Measurements from ENCODE around the gene EYS.
"Not testable (repeated sequence)": the region's sequence is repeated elsewhere in the genome, so short reads cannot be mapped to it uniquely, and the experiment has no call there.

The EYS gene

DNA sequence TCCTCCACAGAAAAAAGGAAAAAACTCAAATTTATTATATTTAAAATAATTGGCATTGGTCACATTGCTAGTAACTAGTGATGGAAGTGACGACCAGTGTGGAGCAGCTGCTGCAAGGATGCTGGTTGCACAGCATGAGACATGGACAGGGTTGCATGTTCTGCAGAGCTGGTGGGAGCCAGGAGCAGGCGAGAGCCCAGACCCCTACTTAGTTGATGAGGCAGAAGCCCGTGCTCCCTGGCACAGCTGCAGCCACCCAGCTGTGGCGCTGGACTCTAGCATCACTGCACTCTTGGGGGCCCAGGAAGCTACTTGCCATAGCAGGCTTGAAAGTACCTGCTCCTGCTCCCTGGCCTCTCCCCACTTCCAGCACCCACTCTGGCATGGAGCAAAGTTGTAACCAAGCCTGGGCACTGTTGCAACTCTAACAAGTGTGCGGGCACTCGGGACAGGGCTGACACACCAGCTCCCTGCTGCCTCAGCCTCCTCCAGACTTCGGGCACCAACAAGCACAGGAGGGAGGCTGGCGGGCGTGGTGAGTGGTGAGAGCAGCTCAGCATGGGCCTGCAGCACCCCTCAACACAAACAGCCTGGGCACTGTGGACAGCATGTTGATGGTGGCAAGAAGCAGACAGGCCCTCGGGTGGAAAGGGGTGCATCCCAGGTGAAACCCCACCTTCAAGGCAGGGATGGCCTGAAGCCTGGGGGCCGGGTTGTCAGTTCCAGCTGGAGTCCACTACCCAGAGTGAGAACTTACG lies 69.6 kb downstream of the EYS start:
- DNase-seq (ENCODE audit: low read depth, low spot score) = no peak
- H3K27ac ChIP-seq = no peak overlapping the region

DNA sequence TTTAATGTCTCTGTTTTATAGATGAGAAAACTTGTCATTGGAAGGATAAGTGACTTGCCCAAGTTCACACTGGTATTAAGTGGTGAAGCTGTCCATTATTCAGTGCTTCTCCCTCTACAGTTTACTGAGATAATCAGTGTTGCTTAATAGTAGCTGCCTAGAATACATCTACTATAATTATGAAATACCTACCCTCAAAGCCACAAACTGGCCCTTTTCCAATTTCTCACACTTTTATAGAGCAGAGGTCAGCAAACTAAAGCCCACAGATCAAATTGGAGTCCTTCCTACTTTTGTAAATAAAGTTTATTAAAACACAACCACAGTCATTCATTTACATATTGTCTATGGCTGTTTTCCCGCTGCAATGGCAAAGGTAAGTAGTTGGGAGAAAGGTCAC lies 73.5 kb downstream of the EYS start:
- DNase-seq (ENCODE audit: low read depth, low spot score) = no peak
- H3K27ac ChIP-seq = no peak overlapping the region

DNA sequence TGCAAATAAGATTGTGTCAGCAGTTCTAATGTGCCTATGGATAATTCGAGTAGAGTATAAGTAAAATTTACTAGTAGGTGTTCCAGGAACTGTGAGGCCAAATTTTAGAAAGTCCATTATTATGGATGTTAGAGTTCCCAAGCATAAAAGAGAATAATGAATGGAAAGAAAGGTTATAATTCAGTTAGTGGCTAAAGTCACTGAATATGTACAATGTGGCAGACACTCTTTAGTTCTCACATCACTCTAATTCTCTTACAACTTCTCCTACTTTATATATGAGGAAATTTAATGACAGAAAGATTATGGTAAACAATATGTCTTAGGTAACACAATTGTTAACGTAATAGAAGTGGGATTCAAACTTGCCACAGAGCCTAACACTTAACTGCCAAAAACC lies 75.3 kb downstream of the EYS start:
- no peak overlapping the region for H3K27ac ChIP-seq
- no peak for DNase-seq (ENCODE audit: low read depth, low spot score)

DNA sequence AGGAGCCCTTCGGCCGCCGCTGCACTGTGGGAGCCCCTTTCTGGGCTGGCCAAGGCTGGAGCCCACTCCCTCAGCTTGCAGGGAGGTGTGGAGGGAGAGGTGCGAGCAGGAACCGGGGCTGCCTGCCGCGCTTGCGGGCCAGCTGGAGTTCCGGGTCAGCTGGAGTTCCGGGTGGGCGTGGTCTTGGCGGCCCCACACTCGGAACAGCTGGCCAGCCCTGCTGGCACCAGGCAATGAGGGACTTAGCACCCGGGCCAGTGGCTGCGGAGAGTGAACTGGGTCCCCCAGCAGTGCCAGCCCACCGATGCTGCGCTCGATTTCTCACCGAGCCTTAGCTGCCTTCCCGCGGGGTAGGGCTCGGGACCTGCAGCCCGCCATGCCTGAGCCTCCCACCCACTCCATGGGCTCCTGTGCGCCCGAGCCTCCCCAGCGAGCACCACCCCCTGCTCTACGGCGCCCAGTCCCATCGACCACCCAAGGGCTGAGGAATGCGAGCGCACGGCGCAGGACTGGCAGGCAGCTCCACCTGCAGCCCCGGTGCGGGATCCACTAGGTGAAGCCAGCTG lies 79.5 kb downstream of the EYS start:
- DNase-seq (ENCODE audit: low read depth, low spot score); H3K27ac ChIP-seq: not testable (repeated sequence)

DNA sequence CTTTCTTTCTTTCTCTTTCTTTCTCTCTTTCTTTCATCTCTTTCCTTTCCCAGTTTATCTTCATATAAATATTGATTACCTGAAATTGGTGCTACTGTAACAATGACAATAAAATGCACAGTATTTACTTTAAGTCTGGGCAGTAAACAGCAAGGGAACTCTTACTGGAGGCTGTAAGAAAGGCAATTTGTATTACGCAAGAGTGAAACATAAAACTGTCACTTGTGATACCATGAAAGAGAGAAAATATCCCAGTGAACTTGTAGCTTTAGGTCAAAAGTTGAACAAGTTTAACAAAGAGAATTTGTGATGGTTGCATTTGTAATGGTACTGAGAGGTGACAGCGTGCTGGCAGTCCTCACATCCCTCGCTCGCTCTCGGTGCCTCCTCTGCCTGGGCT lies 80.0 kb downstream of the EYS start:
- no peak overlapping the region for H3K27ac ChIP-seq
- DNase-seq (ENCODE audit: low read depth, low spot score) = no peak

DNA sequence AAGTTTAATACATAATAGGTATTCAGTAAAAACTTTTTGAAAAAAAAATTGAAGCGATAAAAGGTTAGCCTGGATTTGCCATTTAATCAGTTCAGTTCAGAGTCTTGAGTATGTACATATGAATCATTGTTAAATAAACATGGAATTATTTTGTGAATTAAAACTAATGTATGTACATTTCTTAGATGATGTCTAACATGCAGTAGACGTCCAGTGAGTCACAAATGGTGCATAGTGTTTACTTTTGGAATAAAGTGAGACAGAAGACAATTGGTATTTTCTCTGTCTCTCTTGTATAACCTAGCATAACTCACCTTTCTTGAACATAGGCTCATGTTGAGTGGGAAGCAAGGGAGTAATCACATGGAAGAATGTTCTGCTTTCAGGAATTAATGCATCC lies 83.5 kb downstream of the EYS start:
- DNase-seq (ENCODE audit: low read depth, low spot score) = no peak
- H3K27ac ChIP-seq = no peak overlapping the region

DNA sequence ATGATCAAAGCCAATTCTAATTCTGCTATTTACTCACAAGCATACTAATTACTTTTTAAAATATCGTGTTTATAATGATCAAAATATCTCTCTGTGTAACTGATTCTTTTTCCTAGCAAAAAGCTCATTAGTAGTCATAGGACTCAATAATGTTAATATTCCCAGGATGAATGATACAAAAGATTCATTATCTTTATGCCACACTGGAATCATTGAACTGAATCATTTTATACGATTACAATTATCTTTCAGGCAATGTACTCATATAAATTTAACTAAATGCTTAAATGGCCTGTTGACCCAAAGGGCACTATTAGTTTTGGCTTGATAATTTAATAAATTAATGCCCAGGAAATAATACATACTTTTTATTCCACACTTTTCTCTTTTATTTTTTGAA lies 96.3 kb downstream of the EYS start:
- no peak overlapping the region for H3K27ac ChIP-seq
- no peak for DNase-seq (ENCODE audit: low read depth, low spot score)

DNA sequence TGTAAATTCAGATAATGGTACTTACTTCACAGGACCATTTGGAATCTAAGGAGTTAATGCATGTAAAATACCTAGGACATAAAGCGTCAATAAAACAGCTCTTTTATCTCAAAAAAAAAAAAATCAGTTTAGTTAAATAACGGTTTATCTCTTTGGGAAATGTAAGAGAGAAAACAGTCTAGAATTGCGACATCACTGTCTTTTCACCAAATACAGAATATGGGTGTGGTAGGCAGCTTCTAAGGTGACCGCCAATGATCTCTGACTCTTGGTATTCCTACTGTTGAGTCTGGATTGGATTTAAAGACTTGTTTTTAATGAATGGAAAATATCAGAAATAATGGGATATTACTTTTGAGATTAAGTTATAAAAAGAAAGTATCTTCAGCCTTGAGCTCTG lies 111.5 kb downstream of the EYS start:
- DNase-seq (ENCODE audit: low read depth, low spot score) = no peak
- no peak overlapping the region for H3K27ac ChIP-seq

DNA sequence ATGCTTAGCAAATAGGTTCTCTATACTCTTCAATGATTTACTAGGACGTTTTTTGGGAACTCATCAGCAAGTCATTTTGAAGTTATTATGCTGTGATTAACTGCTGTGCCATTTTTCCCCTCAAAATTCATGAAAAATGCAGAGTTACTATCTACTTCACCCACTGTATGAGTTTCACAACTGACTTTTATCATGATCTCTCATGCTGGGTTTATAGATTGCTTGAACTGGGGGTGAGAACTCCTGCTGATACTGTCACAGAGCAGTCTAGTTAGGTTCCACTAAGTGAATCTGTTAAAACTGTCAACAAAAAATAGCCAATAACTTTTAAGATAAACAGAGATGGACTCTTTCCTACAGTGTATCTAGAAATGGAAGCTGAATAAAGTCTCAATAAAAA lies 136.7 kb downstream of the EYS start:
- H3K27ac ChIP-seq = no peak overlapping the region
- DNase-seq (ENCODE audit: low read depth, low spot score) = no peak

DNA sequence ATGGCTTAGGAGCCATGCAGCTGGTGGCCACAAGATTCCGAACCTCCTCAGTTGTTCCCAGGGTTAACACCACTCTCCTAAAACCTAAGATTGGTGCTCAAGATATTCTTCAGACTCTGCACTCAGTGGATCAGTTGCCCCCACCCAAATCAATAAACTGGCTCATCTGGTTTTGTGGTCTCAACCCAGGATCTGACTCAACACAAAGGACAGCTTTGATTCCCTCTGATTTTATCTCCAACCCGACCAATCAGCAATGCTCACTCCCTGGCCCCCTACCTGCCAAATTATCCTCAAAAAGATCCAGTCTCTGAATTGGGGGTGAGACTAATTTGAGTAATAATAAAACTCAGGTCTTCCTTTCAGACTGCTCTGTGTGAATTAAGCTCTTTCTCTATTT lies 137.5 kb downstream of the EYS start:
- no peak for DNase-seq (ENCODE audit: low read depth, low spot score)
- no peak overlapping the region for H3K27ac ChIP-seq

DNA sequence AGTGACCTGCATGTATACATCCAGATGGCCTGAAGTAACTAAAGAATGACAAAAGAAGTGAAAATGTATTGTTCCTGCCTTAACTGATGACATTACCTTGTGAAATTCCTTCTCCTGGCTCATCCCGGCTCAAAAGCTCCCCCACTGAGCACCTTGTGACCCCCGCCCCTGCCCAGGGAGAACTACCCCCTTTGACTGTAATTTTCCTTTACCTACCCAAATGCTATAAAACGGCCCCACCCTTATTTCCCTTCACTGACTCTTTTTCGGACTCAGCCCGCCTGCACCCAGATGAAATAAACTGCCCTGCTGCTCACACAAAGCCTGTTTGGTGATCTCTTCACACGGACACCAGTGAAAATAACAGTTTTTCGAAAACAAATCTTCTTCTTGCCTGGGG lies 138.0 kb downstream of the EYS start:
- H3K27ac ChIP-seq = not testable (repeated sequence)

DNA sequence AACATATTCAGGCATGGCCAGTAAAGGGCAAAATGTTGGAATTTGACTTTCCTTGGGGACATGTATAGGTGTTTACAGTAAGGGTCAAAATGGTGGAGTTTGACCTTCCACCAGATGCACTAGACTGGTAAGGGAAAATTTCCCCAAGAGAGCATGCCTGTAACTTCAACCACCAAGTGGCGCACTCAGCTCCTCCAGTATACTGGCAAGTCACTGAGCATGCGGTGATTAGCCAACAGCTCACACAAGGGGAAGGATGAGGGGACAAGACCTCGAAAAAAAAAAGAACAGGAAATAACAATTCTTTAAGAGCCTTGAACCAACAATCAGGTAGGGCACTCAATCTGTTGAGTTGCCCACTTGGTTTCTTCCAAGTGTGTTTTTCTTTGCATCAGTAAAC lies 140.9 kb downstream of the EYS start:
- no peak for DNase-seq (ENCODE audit: low read depth, low spot score)
- H3K27ac ChIP-seq = no peak overlapping the region

More for the DNA sequence above, 138.0 kb downstream of the EYS start:
- not testable (repeated sequence) for DNase-seq (ENCODE audit: low read depth, low spot score)

DNA sequence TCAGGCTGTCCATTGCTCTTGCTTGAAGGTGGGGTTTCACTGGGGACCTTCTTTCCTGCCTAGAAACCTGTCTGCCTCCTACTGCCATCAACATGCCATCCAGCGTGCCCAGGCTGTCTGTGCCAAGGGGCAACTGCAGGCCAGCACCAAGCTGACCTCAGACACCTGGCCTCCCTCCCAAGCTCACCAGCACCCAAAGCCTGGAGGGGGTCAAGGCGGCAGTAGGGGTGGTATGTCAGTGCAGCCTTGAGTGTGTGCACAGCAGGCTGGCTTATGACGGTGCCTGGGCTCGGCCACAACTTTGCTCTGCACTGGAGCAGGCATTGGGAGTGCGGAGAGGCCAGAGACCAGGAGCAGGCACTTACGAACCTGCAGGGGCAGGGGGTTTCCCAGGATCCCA lies 149.0 kb downstream of the EYS start:
- no peak overlapping the region for H3K27ac ChIP-seq
- DNase-seq (ENCODE audit: low read depth, low spot score) = no peak

DNA sequence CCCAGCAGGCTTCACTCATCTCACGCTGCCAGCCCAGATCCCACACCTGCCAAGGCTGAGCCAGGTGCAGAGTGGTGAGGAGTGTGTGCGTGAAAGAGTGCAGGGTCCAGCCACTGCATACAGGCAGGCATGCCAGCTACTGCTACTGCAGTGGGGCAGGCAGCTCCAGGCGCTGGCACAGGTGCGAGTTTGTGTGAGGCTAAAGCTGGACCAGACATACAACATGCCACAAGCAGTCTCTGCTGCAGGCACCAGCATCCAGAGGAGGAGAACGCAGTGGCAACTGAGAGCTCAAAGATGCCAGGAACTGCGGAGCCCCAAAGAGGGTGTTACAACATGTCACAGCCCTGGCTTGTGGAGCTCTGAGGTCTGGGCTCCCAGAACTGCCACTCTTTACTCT lies 149.8 kb downstream of the EYS start:
- H3K27ac ChIP-seq = no peak overlapping the region
- no peak for DNase-seq (ENCODE audit: low read depth, low spot score)

DNA sequence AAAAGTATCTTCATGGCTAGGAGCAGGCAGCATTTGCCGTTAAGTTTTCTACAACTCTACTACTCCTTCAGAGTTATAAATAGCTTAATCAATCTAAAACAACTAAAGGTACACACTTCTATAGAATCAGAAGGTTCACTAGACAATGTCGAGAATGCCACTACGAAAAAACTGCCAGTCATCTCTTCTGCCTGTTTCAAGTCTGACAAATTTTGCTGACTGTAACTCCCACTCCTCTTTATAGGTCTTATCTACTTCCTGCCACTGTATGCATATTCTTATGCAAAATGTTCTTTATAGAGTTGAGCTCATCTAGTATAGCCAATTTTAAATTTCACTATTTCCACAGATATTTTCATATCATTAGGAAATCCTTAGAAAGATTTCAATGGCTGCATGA lies 160.1 kb downstream of the EYS start:
- no peak for DNase-seq (ENCODE audit: low read depth, low spot score)
- H3K27ac ChIP-seq = no peak overlapping the region

DNA sequence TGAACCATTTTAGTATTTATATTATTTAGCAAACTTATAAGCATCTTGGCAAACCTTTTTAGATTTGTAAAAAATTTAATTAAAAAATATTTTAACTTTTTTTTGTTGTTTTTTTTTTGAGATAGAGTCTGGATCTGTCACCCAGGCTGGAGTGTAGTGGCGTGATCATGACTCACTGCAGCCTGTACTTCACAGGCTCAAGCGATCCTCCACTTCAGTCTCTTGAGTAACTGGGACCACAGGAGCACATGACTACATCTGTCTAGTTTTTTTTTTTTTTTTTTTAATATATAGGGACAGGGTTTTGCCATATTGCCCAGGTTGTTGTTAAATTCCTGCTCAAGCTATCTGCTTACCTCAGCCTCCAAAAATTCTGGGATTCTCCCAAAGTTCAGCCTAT lies 161.1 kb downstream of the EYS start:
- no peak for DNase-seq (ENCODE audit: low read depth, low spot score)
- no peak overlapping the region for H3K27ac ChIP-seq

DNA sequence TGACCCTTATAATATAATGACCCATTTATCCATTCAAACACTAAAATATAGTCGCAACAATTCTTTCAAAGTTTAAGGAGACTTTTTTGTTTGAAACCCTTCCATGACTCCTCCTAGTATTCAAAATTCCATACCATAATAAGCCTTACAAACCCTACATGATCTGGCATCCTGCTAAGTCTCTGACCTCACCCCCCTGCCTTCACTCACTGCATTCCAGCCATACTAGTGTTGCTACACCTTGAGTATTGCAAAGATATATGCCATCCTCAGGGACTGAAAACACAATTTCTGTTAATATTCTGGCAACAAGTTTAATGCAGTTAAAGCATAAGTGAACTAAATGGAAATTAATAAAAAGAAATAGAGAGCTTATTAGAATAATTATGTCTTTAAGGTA lies 168.4 kb downstream of the EYS start:
- DNase-seq (ENCODE audit: low read depth, low spot score) = no peak
- no peak overlapping the region for H3K27ac ChIP-seq

DNA sequence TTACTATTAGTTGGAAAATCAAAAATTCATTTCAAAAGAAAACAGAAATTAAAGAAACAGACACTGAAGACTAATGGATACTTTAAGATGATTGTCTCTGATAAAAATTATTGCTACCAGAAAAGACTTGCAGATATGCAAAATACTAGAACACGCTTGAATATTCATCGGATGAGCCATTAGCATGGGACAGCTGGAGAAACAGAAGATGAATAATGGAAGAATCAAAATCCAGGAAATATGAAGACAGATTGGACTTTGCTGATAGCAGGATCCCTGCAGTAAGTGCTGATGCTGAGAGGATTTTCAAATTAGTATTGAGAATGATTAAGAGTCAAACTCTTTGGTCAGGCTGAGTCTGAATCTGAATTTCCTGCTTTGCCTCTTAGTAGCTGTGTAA lies 169.4 kb downstream of the EYS start:
- no peak for DNase-seq (ENCODE audit: low read depth, low spot score)
- no peak overlapping the region for H3K27ac ChIP-seq

DNA sequence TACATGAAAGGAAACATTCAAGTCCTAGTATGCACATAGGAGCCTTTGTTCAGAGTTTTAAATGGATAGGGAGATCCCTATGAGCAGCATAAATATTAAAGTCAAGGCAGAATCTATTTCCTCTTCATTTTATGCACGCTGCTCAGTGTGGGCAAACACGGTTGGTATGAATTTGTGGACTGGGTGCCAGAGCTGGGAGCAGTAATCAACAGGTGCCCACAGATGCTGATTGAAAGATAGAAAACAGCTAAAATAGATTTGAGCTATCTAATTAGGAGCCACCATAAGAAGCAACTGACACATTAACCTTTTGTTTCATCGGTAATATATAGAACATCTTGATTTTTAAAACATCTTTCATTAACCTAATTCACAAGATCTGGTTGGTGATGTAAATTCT lies 175.5 kb downstream of the EYS start:
- DNase-seq (ENCODE audit: low read depth, low spot score) = no peak
- H3K27ac ChIP-seq = no peak overlapping the region

DNA sequence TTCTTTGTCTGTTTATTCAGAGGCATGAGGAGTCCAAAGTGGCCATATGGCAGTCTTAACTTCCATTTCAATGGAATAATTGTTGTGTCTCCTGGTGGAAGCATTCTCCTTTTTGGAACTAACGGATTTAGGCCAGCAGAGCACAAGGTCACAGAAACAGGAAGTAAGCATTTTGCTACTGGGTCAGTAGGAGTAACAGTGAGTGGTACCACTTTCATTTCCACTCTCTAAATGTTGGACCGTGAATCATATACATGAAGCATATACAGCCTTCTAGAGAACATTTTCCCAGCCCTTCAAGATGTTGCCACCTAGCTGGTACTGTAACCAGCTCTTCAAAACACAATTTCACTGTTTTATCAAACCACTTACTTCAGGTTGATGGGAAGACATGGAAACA lies 182.8 kb downstream of the EYS start:
- no peak overlapping the region for H3K27ac ChIP-seq
- no peak for DNase-seq (ENCODE audit: low read depth, low spot score)

DNA sequence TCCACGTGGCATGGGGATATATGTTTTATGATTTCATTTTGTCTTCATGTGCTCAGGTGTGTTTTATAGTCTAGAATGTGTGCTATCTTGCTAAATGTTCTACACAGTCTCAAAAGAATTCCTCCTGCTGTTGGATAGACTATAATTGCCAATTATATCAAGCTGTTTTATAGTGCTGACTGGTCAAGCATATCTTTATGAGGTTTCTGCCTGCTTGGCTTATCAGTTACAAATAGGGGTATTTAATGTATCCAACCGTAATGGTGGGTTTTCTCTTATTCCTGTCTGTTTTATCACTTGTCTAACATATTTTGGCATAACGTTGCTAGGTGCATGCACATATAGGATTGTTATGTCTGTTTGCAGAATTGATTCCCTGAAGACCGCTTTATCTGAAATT lies 201.3 kb downstream of the EYS start:
- H3K27ac ChIP-seq = no peak overlapping the region
- no peak for DNase-seq (ENCODE audit: low read depth, low spot score)

DNA sequence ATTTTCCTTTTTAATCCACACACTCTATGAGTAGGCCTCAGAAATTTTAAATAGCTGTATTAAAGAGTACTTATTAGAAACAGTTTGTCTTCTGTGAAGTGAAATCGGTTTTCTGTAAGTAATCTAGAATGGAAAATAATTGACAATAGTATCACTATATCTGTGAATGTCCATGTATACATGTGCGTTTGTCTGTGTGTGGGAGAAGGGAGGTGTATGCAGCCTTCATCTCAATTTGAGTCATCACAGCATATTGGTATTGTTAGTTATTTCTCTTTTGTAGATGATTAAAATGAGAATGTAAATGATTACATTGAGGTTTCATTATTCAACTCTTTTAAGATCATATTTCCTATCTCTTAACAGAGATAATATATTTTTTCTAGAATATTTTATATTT lies 206.0 kb downstream of the EYS start:
- no peak overlapping the region for H3K27ac ChIP-seq
- no peak for DNase-seq (ENCODE audit: low read depth, low spot score)

All from epithelial cell of prostate (primary cell).